ENCODE results near the gene TM9SF1.

TM9SF1 gene

DNA sequence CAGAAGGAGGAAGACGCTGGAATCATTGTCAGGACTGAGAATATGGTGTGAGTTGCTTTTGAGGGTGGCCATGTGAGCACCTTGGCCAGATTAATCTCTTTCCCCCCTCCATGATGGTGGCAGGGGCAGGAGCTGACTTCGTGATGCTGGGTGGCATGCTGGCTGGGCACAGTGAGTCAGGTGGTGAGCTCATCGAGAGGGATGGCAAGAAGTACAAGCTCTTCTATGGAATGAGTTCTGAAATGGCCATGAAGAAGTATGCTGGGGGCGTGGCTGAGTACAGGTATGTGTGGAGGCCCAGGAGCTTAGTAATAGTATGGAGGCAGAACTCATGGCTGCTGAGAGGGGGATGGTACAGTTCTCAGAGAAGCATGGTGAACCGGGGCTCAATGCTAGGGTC lies 42.9 kb upstream of the TM9SF1 start:
- peaks cover 5% of the 10 kb centered on the region for H3K4me1 ChIP-seq (ENCODE audit: control insufficient read depth, low read depth, low read length)
- no peak overlapping the region for H3K4me2 ChIP-seq (ENCODE audit: low read length)
- H3K9ac ChIP-seq (ENCODE audit: low read length), result no peak overlapping the region
- H3K4ac ChIP-seq (ENCODE audit: low read depth, low read length), result no peak overlapping the region
- no peak overlapping the region for H2AK5ac ChIP-seq (ENCODE audit: low read length)
- H3K36me3 ChIP-seq (ENCODE audit: control insufficient read depth, insufficient read depth, low read length), result peaks cover 2% of the 10 kb centered on the region
- no peaks in the 10 kb centered on the region for H3K27me3 ChIP-seq (ENCODE audit: insufficient read depth, low read length, poor library complexity)
- H3K79me2 ChIP-seq (ENCODE audit: control insufficient read depth, insufficient read depth, low read length), result peaks cover 2% of the 10 kb centered on the region
- DNase-seq, result peak; percentile 7
- no peak overlapping the region for H3K18ac ChIP-seq (ENCODE audit: low read length)
- no peak overlapping the region for H4K8ac ChIP-seq (ENCODE audit: low read depth, low read length)
- no peak overlapping the region for H2BK15ac ChIP-seq (replicated peaks; ENCODE audit: low read depth)
- H3K4me3 ChIP-seq (ENCODE audit: low read length), result no peak overlapping the region
- no peak overlapping the region for H3K56ac ChIP-seq (ENCODE audit: low read length)
- H2BK120ac ChIP-seq (ENCODE audit: low read depth, low read length), result no peak overlapping the region
- no peak overlapping the region for H3K23ac ChIP-seq (ENCODE audit: low read length)
- no peak overlapping the region for H3K27ac ChIP-seq (ENCODE audit: low read depth, low read length)
- H4K5ac ChIP-seq (ENCODE audit: low read length), result no peak overlapping the region
- peaks cover 7% of the 10 kb centered on the region for H3K79me1 ChIP-seq (ENCODE audit: low read length)
- no peak overlapping the region for H2BK5ac ChIP-seq (ENCODE audit: low read length)
- no CpG with 5 or more reads among the region's 5 CpGs for WGBS (ENCODE audit: extremely low coverage, insufficient coverage, low lambda C conversion rate)

DNA sequence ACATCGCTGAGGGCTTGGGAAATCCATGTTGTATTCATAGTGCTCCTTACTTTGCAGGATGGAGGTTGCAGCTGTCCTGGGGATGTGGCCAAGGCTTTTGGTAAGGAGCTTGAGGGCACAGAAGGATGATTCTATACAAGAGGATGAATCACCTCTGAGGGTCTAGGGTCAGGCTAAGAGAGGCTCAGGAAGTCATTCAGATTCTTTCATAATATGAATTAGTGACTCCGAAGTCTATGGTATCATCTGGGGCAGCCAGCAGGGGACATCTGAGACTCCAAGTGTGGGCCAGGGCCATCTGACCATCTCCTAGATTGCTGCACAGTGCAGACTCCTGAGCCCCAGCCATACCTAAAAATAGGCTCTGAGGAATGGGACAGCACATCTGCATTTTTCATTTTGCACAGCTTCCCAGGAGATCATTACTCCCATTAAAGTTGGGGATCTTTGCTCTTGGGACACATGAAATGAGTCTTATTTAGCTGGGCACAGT lies 42.3 kb upstream of the TM9SF1 start:
- H3K4me3 ChIP-seq (ENCODE audit: low read length), result no peak overlapping the region
- H3K9ac ChIP-seq (ENCODE audit: low read length), result no peak overlapping the region
- H3K27ac ChIP-seq (ENCODE audit: low read depth, low read length), result no peak overlapping the region
- no peak overlapping the region for H3K4ac ChIP-seq (ENCODE audit: low read depth, low read length)
- no peak overlapping the region for H3K23ac ChIP-seq (ENCODE audit: low read length)
- H3K36me3 ChIP-seq (ENCODE audit: control insufficient read depth, insufficient read depth, low read length), result peaks cover 2% of the 10 kb centered on the region
- no peak overlapping the region for H3K18ac ChIP-seq (ENCODE audit: low read length)
- WGBS (ENCODE audit: extremely low coverage, insufficient coverage, low lambda C conversion rate), result no CpG with 5 or more reads among the region's 2 CpGs
- H2BK15ac ChIP-seq (replicated peaks; ENCODE audit: low read depth), result no peak overlapping the region
- H4K5ac ChIP-seq (ENCODE audit: low read length), result no peak overlapping the region
- DNase-seq, result no peak
- H3K27me3 ChIP-seq (ENCODE audit: insufficient read depth, low read length, poor library complexity), result no peaks in the 10 kb centered on the region
- no peak overlapping the region for H2BK5ac ChIP-seq (ENCODE audit: low read length)
- peaks cover 2% of the 10 kb centered on the region for H3K79me2 ChIP-seq (ENCODE audit: control insufficient read depth, insufficient read depth, low read length)
- H3K56ac ChIP-seq (ENCODE audit: low read length), result no peak overlapping the region
- H3K4me1 ChIP-seq (ENCODE audit: control insufficient read depth, low read depth, low read length), result peaks cover 5% of the 10 kb centered on the region
- no peak overlapping the region for H3K4me2 ChIP-seq (ENCODE audit: low read length)
- no peak overlapping the region for H2AK5ac ChIP-seq (ENCODE audit: low read length)
- H2BK120ac ChIP-seq (ENCODE audit: low read depth, low read length), result no peak overlapping the region
- peaks cover 7% of the 10 kb centered on the region for H3K79me1 ChIP-seq (ENCODE audit: low read length)
- no peak overlapping the region for H4K8ac ChIP-seq (ENCODE audit: low read depth, low read length)

DNA sequence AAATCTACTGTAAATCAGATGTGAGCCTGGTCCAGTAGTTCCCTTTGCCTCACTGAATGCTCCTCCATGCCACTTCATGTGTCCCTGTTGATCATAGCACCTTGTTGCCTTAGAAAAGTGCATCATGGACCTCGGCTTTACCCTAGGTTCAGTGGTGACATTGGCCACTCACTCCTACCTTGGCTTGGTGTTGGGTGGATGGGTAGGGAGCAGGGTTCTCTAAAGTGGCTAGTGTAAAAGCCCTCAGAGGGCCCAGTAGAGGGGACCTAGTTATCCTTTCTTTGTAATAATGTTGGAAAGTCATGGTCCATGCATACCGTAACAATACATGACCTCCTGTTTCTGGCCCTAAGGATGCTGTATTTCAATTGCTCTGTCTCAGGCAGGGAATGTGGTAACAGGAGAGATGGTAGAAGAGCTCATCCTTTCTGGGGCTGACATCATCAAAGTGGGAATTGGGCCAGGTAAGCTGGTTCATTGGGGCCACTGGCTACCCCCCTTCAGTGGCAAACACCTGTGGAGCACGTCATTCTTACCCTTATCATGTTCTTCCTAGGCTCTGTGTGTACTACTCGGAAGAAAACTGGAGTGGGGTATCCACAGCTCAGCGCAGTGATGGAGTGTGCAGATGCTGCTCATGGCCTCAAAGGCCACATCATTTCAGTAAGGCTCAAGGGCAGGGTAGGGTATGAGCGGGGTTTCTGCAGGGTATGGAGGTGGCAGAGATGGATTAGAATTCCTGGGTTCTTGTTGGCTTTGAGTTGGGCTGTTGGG lies 41.6 kb upstream of the TM9SF1 start:
- Histone ChIP-seq H3K4ac (ENCODE audit: low read depth, low read length) (no peak overlapping the region), H4K8ac (ENCODE audit: low read depth, low read length) (no peak overlapping the region), H3K4me2 (ENCODE audit: low read length) (no peak overlapping the region), H2AK5ac (ENCODE audit: low read length) (no peak overlapping the region), H3K9ac (ENCODE audit: low read length) (no peak overlapping the region), H3K79me1 (ENCODE audit: low read length) (peaks cover 7% of the 10 kb centered on the region), H4K5ac (ENCODE audit: low read length) (no peak overlapping the region), H3K27me3 (ENCODE audit: insufficient read depth, low read length, poor library complexity) (no peaks in the 10 kb centered on the region), H3K27ac (ENCODE audit: low read depth, low read length) (no peak overlapping the region), H3K18ac (ENCODE audit: low read length) (no peak overlapping the region), H3K4me1 (ENCODE audit: control insufficient read depth, low read depth, low read length) (peaks cover 5% of the 10 kb centered on the region), H3K23ac (ENCODE audit: low read length) (no peak overlapping the region), H2BK5ac (ENCODE audit: low read length) (no peak overlapping the region), H3K4me3 (ENCODE audit: low read length) (no peak overlapping the region), H3K79me2 (ENCODE audit: control insufficient read depth, insufficient read depth, low read length) (peaks cover 2% of the 10 kb centered on the region), H3K36me3 (ENCODE audit: control insufficient read depth, insufficient read depth, low read length) (peaks cover 2% of the 10 kb centered on the region), H2BK15ac (replicated peaks; ENCODE audit: low read depth) (no peak overlapping the region), H3K56ac (ENCODE audit: low read length) (no peak overlapping the region), H2BK120ac (ENCODE audit: low read depth, low read length) (no peak overlapping the region)
- WGBS (ENCODE audit: extremely low coverage, insufficient coverage, low lambda C conversion rate), result no CpG with 5 or more reads among the region's 6 CpGs
- DNase-seq, result no peak

DNA sequence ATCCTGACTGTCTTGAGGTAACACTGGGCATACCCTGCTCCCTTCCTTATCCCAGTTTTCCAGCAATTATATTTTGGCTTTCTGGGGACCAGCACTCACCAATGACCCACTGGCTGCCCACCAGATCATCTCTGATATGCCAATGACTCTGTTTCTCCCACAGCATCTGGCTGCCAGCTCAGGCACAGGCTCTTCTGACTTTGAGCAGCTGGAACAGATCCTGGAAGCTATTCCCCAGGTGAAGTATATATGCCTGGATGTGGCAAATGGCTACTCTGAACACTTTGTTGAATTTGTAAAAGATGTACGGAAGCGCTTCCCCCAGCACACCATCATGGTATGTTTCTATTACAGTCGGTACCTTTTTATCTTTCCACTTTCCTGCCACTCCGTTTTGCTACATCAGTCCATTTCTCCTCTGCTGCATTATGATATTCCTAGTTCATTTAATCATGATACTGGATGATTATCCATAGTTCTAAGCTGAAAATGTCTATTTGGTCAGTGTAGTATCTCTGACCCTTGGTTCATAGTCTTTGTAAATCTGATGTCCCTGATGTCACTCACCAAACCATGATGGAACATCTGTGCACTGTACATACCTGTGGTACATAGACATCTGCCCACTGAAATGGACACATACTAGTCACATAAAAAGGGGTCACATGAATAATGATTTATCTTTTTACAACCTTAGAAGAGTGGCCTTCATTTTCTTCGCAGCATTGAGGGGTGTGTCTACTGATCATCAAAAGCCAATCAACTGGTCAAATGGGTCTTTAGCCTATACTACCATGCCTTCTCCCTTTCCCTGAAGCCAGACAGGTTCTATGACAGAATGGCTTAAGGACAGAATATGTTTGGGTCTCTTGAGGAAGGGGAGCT lies 40.8 kb upstream of the TM9SF1 start:
- Histone ChIP-seq H3K4ac (ENCODE audit: low read depth, low read length) (no peak overlapping the region), H3K4me3 (ENCODE audit: low read length) (no peak overlapping the region), H3K79me1 (ENCODE audit: low read length) (peaks cover 8% of the 10 kb centered on the region), H4K8ac (ENCODE audit: low read depth, low read length) (no peak overlapping the region), H3K23ac (ENCODE audit: low read length) (no peak overlapping the region), H2AK5ac (ENCODE audit: low read length) (no peak overlapping the region), H3K79me2 (ENCODE audit: control insufficient read depth, insufficient read depth, low read length) (peaks cover 9% of the 10 kb centered on the region), H2BK5ac (ENCODE audit: low read length) (no peak overlapping the region), H3K18ac (ENCODE audit: low read length) (no peak overlapping the region), H3K4me1 (ENCODE audit: control insufficient read depth, low read depth, low read length) (peaks cover 2% of the 10 kb centered on the region), H3K27ac (ENCODE audit: low read depth, low read length) (no peak overlapping the region), H2BK15ac (replicated peaks; ENCODE audit: low read depth) (no peak overlapping the region), H2BK120ac (ENCODE audit: low read depth, low read length) (no peak overlapping the region), H3K27me3 (ENCODE audit: insufficient read depth, low read length, poor library complexity) (no peaks in the 10 kb centered on the region), H3K9ac (ENCODE audit: low read length) (no peak overlapping the region), H3K56ac (ENCODE audit: low read length) (no peak overlapping the region), H3K4me2 (ENCODE audit: low read length) (no peak overlapping the region), H3K36me3 (ENCODE audit: control insufficient read depth, insufficient read depth, low read length) (peaks cover 2% of the 10 kb centered on the region), H4K5ac (ENCODE audit: low read length) (no peak overlapping the region)
- WGBS (ENCODE audit: extremely low coverage, insufficient coverage, low lambda C conversion rate), result no CpG with 5 or more reads among the region's 5 CpGs
- no peak for DNase-seq

DNA sequence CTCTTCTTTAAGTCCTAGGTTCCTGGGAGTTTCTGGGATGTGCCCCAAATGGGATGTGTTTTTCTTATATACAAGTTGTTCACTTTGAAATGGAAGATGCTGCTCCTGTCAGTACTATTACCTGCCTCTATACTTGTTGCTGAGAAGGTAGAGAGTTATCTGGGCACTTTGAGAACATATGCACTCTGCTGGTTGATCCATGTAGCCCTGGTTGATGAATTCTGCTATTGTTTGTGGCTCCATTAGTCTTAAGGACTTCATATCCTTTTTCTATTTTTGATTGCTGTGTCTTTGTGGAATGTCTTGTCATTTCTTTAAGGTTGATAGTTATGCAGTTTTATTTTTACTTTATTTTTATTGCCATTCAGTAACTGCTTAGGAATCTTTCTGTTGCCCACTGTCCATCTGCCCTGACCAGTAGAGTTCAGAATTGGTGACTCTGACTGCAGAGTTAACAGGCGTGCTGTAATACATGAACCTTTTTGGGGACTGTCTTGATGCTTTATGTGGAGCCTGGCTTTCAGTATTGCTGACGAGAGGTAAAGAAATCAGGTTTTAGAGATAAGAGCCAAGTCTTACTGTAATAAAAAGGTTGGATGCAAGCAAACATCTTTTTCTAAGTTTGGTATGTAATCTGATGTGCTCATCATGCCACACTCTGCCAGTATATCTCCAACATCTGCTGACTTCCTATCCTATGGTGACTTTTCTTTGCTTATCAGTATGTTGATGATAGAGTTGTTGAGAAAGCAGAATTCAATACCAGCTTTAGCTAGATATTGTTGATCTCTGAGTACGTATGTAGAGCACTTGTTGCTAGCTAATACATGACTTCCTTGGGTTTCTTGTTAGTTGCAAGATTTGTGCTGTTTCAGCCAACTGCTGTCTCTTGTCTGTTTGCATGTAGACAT lies 39.1 kb upstream of the TM9SF1 start:
- Histone ChIP-seq H2BK120ac (ENCODE audit: low read depth, low read length) (no peak overlapping the region), H3K9ac (ENCODE audit: low read length) (no peak overlapping the region), H3K36me3 (ENCODE audit: control insufficient read depth, insufficient read depth, low read length) (no peaks in the 10 kb centered on the region), H3K4me3 (ENCODE audit: low read length) (no peak overlapping the region), H2AK5ac (ENCODE audit: low read length) (no peak overlapping the region), H3K56ac (ENCODE audit: low read length) (no peak overlapping the region), H3K4me1 (ENCODE audit: control insufficient read depth, low read depth, low read length) (peaks cover 2% of the 10 kb centered on the region), H3K4me2 (ENCODE audit: low read length) (no peak overlapping the region), H3K79me2 (ENCODE audit: control insufficient read depth, insufficient read depth, low read length) (peaks cover 14% of the 10 kb centered on the region), H2BK15ac (replicated peaks; ENCODE audit: low read depth) (no peak overlapping the region), H3K23ac (ENCODE audit: low read length) (no peak overlapping the region), H3K27ac (ENCODE audit: low read depth, low read length) (no peak overlapping the region), H3K27me3 (ENCODE audit: insufficient read depth, low read length, poor library complexity) (no peaks in the 10 kb centered on the region), H4K8ac (ENCODE audit: low read depth, low read length) (no peak overlapping the region), H3K18ac (ENCODE audit: low read length) (no peak overlapping the region), H3K4ac (ENCODE audit: low read depth, low read length) (no peak overlapping the region), H3K79me1 (ENCODE audit: low read length) (peaks cover 9% of the 10 kb centered on the region), H2BK5ac (ENCODE audit: low read length) (no peak overlapping the region), H4K5ac (ENCODE audit: low read length) (no peak overlapping the region)
- DNase-seq, result no peak
- WGBS (ENCODE audit: extremely low coverage, insufficient coverage, low lambda C conversion rate), result no CpG with 5 or more reads among the region's 3 CpGs
